Erythroblast (primary cell): ENCODE measurements around the gene HDAC4.

ENCODE experiments used
- GATA1 ChIP-seq: IDR thresholded peaks from 2 replicates; pipeline ENCODE4 v1.6.1; 2011; ENCODE audit warnings: low read depth, mild to moderate bottlenecking, control low read depth, low read length, moderate library complexity
- POLR2A ChIP-seq: IDR thresholded peaks from 2 replicates; pipeline ENCODE4 v1.6.1; 2011; ENCODE audit warnings: mild to moderate bottlenecking, low read length

- TF ChIP-seq POLR2A (no peak), GATA1 (no peak)
These were observed 358.1 kb downstream of the HDAC4 start for GRCh38 chr2:239042551-239043320.
